Panc1 (cell line): ENCODE results near the gene CNOT3. TPM values are rescaled to one million over a fixed set of nuclear protein-coding genes. Genes with fewer than 3 reads are reported as not detected.
A peak's percentile ranks its signal among the peaks of the same experiment; 100 is the strongest.

Experiments used
- ATAC-seq: fragments of 200-7000 bp; cut with Tn5 transposase; 2 replicates; pipeline ENCODE4 v1.9.1; 2020; ENCODE audit warnings: mild to moderate bottlenecking, moderate library complexity
- BruUV-seq: library from RNA; stranded (reverse); fragments of 400-500 nt; replicated peaks from 2 replicates; lab custom pipeline; 2021; lab: Mats Ljungman, UMichigan
- CTCF ChIA-PET: fragments of 300-600 bp; sonication (Branson Sonifier 250); formaldehyde crosslinking; loops from one replicate; lab custom pipeline; 2022; ENCODE audit warnings: antibody characterized with exemption; lab: Charles Lee
- POLR2A ChIA-PET: fragments of 300-600 bp; sonication (Branson Sonifier 250); formaldehyde crosslinking; loops from one replicate; lab custom pipeline; 2022; ENCODE audit warnings: antibody characterized with exemption; lab: Charles Lee
- DNase-seq: peaks from one replicate; pipeline ENCODE4 v3.0.0-alpha.2; 2010; ENCODE audit warnings: low read depth, low spot score
- H3K27ac ChIP-seq: 2 replicates; pipeline ENCODE4 v1.5.1; 2011; ENCODE audit warnings: mild to moderate bottlenecking, low read length, inconsistent platforms
- H3K27me3 ChIP-seq: fragments of 200-500 bp; sonication (Bioruptor generic); 2 replicates; pipeline ENCODE4 v1.6.0; 2014; ENCODE audit warnings: low read length, inconsistent platforms; ENCODE audit not compliant: control insufficient read depth, insufficient read depth
- H3K36me3 ChIP-seq: fragments of 200-500 bp; sonication (Bioruptor generic); 2 replicates; pipeline ENCODE4 v1.5.1; 2014; ENCODE audit warnings: inconsistent platforms, mild to moderate bottlenecking, low read length, moderate library complexity; ENCODE audit not compliant: control insufficient read depth, insufficient read depth
- H3K4me1 ChIP-seq: 2 replicates; pipeline ENCODE4 v1.5.1; 2011; ENCODE audit warnings: inconsistent platforms, mild to moderate bottlenecking, low read length, moderate library complexity; ENCODE audit not compliant: control insufficient read depth, insufficient read depth
- H3K4me3 ChIP-seq, 2 experiments: 2 replicates each; pipeline ENCODE4 v1.5.1; 2011 to 2012; ENCODE audit warnings: low read depth in 2 of 2, low read length in 2 of 2, mild to moderate bottlenecking in 2 of 2, inconsistent platforms in 1 of 2, moderate library complexity in 1 of 2
- H3K9me3 ChIP-seq: fragments of 200-500 bp; sonication (Bioruptor generic); 2 replicates; pipeline ENCODE4 v1.5.1; 2014; ENCODE audit warnings: low read depth, mild to moderate bottlenecking, inconsistent platforms, low read length, moderate library complexity; ENCODE audit not compliant: control insufficient read depth, insufficient read depth
- CTCF ChIP-seq: fragments of 450-650 bp; IDR thresholded peaks from 2 replicates; pipeline ENCODE4 v1.5.1; 2017; ENCODE audit warnings: mild to moderate bottlenecking
- POLR2AphosphoS5 ChIP-seq: IDR thresholded peaks from 2 replicates; pipeline ENCODE4 v1.6.1; 2012; ENCODE audit warnings: mild to moderate bottlenecking, low read depth, low read length, moderate library complexity
- REST ChIP-seq, 2 experiments: IDR thresholded peaks; 2 replicates each; pipeline ENCODE4 v1.6.1; 2011 to 2012; ENCODE audit warnings: low read depth in 2 of 2, control low read depth in 1 of 2, low read length in 1 of 2, mild to moderate bottlenecking in 1 of 2, moderate library complexity in 1 of 2; ENCODE audit not compliant: insufficient read depth in 1 of 2
- SIN3A ChIP-seq: IDR thresholded peaks from 2 replicates; pipeline ENCODE4 v1.6.1; 2012; ENCODE audit warnings: low read depth, mild to moderate bottlenecking, low read length, moderate library complexity, borderline replicate concordance; ENCODE audit not compliant: insufficient read depth
- TCF7L2 ChIP-seq: IDR thresholded peaks from 2 replicates; pipeline ENCODE4 v1.6.1; 2011; ENCODE audit warnings: mild to moderate bottlenecking, low read depth, low read length, inconsistent platforms
- in situ Hi-C: cut with HindIII; loops from 2 replicates; pipeline ENCODE4 v1.10.0; 2016; ENCODE audit warnings: low sequenced_read_pairs, low pct_unique_long_range_greater_than_20kb
- intact Hi-C: fragments of 100-400 bp; cut with micrococcal nuclease; formaldehyde crosslinking; loops from one replicate; pipeline ENCODE4 v1.10.0; 2022; ENCODE audit not compliant: unreplicated experiment
- total RNA-seq: library from RNA; stranded (reverse); gene quantifications from one replicate; pipeline ENCODE4 v1.2.1, GENCODE V29; 2021; ENCODE audit not compliant: unreplicated experiment

Gene CNOT3
- total RNA-seq, 1 experiment from 2014 or later, result 111 TPM

- peaks cover 37% of the 10 kb centered on the region for H3K4me1 ChIP-seq
- BruUV-seq, result no TSS peak
- TF ChIP-seq REST (IDR thresholded peaks at IDR 0.05; ENCODE audit: insufficient read depth in 1 of 2, low read depth in 2 of 2, low read length in 1 of 2) (no peak), SIN3A (no peak), POLR2AphosphoS5 (no peak), CTCF (no peak), TCF7L2 (no peak)
- in situ Hi-C loops (no loop called here), intact Hi-C loops (no loop called here)
- H3K9me3 ChIP-seq, result no peaks in the 10 kb centered on the region
- ChIA-PET POLR2A (interaction anchor here (1.1 kb wide), 1 partner anchor 20 kb away, joined by 3 read pairs; the partner anchor contains the start of gene CNOT3), CTCF (interaction anchor here (0.5 to 0.6 kb wide), 3 partner anchors 20 to 295 kb away, joined by 4 to 5 read pairs (median 4); partner anchors contain the start of gene CNOT3)
- no peak for ATAC-seq
- no peak overlapping the region for H3K4me3 ChIP-seq
- H3K27me3 ChIP-seq, result no peaks in the 10 kb centered on the region
- no peak overlapping the region for H3K27ac ChIP-seq
- peaks cover 12% of the 10 kb centered on the region for H3K36me3 ChIP-seq
- no peak for DNase-seq
Measured at GRCh38 chr19:54156953-54157352, 19.4 kb downstream of the CNOT3 start.

- POLR2A ChIA-PET, result interaction anchor here (1.5 kb wide), 1 partner anchor 22 kb away, joined by 4 read pairs; the partner anchor contains the start of gene CNOT3
- ATAC-seq (no peak), DNase-seq (no peak)
- CTCF ChIA-PET, result no interaction called here
- Histone ChIP-seq H3K9me3 (no peaks in the 10 kb centered on the region), H3K4me1 (peaks cover 34% of the 10 kb centered on the region), H3K27ac (peak overlapping the region; percentile 99), H3K27me3 (no peaks in the 10 kb centered on the region), H3K4me3 (peak overlapping the region; percentile 84 to 97), H3K36me3 (peaks cover 5% of the 10 kb centered on the region)
- in situ Hi-C loops (no loop called here), intact Hi-C loops (no loop called here)
- TF ChIP-seq POLR2AphosphoS5 (no peak), TCF7L2 (no peak), CTCF (no peak), REST (IDR thresholded peaks at IDR 0.05; ENCODE audit: insufficient read depth in 1 of 2, low read depth in 2 of 2, low read length in 1 of 2) (no peak), SIN3A (no peak; the same call in 1 of the 2 replicates)
- TSS peak; percentile 87 for BruUV-seq
Measured at GRCh38 chr19:54158812-54159351, 21.3 kb downstream of the CNOT3 start.
